CD1c-positive myeloid dendritic cell (primary cell): ENCODE results near the gene PTPRM.

Experiments
- DNase-seq: peaks from one replicate; pipeline ENCODE4 v3.0.0-alpha.2; 2016; ENCODE audit errors: extremely low spot score

Gene PTPRM

DNA sequence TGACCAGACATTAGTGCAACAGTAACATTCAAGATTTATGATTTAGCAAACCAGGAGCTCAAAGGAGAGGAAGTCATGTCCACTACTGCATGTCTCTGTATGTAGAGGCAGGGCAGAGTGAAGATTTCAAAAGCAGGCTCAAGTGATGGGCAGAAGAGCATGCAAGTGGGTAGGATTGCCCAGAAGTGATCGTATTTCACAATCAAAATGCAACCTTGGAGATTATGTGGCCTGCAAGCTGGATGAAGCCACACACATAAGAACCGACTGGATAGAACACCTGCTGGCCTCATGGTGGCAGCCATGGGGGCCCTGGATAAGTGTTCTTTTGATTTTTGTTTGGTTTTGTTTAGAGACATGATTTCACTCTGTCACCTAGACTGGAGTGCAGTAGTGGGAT, 755.4 kb downstream of the PTPRM start:
- DNase-seq = no peak

DNA sequence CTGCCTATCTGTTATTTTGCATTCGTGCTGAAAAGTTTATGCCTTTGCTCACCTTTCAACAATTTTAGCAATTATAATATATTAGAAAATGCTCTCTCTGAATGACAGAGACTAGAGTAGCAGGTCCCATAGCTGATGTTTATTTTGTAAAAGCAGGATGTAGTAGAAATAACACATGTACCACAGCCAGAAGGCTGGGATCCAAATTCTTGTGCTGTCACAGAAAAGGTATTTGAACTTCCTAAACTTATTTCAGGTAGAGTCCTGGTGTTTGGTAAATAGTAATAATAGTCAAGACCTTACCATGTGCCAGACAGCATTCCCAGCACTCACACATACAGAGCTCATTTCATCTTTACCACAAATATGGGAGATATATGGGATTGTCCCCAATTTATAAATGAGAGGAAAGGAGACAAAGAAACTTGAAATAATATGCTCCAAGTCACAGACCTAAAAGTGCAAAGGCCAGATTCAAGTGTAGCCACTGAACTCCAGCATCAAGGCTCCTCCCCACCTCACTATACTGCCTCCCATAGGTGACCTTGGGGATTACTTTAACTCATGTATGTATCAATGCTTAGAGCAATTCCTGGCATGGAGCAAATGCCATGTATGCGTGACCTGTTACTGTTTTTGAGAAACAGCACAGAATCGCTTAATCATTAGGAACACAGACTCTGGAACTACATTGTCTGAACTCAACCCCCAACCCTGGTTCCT, 757.4 kb downstream of the PTPRM start:
- no peak for DNase-seq

DNA sequence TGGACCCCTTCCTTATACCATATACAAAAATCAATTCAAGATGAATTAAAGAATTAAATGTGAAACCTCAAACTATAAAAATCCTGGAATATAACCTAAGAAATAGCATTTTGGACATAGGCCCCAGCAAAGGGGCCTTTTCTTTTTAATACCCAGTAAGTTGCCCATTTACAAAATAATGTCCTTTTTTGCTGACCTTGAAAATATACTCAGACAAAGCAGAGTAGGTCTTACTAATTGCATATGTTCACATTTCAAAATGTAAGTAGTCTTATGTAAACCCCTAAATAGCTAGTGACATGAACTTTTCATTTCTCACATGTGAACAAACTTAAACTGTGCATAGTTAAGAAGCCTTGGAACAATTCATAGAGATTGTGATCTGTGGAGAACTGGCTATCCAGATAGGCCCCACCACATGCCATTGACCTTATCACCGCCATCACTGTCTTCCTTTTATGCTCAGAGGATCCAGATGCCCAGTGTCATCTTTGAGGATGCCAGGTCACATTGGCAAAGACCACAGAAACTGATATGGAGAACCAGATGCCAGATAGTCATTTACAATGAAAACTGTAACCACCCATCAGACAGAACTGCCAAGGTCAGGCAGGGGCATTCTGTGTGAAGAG, 759.8 kb downstream of the PTPRM start:
- DNase-seq = no peak

DNA sequence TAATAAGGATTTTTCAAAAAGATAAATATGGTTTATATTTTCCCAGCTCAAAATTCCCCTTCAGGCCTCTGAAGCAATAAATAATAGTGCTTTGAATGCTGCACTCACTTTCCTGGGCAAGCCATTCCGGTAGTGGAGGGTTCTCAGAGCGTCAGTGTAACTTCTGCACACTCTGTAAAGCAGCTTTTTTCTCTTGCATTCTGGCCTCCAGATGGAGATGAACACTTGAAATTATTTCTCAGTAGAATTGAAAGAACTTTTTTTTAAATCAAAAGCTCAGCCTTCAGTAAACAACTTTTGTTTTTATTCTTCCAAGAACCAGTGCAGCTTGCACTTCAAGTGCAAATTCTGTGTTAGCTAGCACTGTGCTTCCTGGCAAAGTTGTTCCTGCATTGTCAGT, 761.0 kb downstream of the PTPRM start:
- no peak for DNase-seq

DNA sequence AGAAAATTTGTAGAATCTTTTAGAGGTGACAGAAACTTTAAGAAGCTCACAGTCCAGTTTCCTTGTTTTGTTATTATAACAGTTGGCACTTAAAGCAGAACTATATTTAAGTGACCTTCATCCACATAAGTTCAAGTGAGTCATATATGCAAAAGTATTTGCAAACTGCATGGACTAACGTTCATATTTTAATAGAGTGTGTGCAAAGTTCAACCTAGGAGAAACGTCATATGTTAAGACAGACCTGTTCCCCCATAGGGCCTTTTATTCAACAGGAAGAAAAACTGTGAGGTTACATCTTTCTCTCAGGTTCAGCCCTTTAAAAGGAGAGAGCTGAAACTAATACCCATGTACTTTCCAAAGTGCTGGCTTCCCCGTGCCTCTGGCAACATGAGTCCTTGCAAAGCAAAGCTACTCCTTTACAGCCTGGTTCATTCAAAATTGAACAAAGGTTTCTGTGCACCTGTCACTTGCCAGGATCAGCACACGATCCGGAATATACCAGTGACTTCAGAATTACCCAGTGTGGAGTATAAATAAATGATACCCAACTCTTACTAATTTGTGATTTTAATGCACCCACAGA, 762.2 kb downstream of the PTPRM start:
- no peak for DNase-seq

DNA sequence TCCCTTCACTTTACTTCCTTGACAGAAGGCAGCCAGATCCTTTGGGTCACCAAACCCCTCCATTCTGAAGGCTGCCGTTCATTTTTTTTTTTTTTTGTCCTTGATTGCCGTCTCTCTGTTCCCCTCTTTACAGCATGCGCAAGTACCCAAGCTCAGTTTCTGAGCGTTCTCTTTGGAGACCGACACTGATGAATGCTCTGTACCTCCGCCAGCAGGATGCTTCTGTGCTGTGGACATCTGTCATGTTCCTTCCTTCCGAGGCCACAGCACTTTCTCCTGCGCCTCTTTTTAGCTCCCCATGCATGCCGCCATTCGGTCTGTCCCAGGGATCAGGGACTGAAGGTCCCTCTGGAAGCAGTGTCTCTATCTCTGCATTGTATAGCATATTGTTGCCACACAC, 763.5 kb downstream of the PTPRM start:
- no peak for DNase-seq

DNA sequence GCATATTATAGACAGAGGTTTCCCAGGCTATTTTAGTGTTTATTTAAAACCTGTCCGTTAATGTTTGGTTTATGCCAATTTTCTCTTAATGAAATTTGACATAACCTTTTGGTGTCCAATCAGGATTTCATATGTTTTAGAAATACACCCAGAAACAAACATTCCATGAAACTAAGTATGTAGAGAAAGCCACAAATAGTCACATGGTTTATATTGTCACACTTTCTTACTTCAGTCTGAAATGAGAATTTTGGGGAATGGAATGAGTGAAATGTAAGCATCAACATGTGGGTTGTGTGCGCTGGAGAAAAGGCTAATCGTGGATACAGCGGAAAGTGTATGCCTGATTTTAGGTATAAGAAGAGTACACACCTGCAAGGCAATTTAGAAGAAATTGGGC, 765.2 kb downstream of the PTPRM start:
- no peak for DNase-seq

DNA sequence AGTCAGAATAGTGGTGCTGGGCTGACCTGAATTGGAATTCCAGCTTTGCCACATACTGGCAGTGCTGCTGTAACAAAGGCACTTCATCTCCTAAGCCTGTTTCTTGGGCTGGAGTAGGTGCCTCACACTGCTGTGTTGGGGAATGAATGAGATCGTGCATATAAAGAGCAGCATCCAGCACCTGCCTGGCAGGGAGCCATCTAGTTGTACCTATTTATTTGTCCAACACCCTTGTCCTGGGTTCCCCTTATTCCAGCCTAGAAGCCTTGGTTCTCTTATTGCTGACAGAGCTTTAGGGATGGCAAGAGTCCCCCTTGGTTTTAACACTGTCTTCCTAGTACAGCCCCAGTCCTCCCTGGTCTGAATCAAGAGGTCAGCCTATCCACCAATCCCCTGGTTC, 766.8 kb downstream of the PTPRM start:
- no peak for DNase-seq

DNA sequence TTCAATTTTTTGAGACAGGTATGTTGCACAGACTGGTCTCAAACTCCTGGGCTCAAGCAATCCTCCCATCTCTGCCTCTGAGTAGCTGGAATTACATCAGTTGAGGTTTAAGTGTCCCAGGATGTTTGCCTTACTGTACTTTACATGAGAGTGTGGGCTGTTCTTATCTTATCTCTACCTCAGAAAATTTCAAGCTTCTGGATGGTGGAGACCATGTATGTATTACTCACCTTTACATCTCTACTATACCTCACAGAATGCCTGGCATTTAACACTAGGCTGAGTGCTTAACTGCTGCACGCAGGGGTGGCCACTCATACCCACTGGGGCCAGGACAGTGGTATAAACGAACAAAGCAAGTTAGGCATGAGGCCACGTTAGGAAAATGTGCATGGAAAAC, 770.1 kb downstream of the PTPRM start:
- DNase-seq = no peak

DNA sequence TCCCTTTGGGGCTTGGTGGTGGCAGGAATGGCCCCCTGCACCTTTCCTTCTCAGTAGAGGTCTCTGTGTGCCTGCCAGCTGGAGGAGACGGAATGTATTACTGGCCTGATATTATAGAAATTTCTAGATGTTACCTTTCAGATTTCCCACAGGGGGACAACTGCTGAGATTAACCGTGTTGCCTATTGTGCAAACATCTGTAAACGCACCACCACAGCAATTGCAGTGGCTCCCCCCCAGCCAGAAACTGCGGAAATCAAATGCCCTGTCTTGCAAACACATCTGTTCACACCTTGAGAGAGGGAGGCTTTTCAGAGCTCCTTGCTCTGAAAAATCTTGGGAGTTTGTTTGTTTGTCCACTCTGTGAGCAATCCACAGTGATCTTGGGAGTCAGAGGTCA, 772.1 kb downstream of the PTPRM start:
- no peak for DNase-seq

DNA sequence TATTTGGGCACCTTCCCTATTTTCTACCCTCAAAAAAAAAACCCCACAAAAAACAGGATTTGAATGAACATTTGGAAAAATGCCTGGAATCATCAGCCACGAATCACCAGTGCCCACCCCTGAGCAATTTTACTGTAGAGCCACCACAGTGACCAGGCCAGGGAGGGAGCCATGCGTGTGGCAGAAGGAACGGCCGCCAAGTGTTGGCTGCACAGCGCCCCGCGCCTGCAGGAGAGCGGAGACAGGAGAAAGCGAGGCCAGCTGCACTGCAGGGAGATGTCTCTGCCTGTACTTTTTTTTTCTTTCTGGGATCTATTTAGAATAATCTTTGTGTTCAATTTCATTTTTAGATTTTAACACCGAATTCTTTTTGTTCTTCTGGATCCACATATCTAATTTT, 772.8 kb downstream of the PTPRM start:
- DNase-seq = no peak

DNA sequence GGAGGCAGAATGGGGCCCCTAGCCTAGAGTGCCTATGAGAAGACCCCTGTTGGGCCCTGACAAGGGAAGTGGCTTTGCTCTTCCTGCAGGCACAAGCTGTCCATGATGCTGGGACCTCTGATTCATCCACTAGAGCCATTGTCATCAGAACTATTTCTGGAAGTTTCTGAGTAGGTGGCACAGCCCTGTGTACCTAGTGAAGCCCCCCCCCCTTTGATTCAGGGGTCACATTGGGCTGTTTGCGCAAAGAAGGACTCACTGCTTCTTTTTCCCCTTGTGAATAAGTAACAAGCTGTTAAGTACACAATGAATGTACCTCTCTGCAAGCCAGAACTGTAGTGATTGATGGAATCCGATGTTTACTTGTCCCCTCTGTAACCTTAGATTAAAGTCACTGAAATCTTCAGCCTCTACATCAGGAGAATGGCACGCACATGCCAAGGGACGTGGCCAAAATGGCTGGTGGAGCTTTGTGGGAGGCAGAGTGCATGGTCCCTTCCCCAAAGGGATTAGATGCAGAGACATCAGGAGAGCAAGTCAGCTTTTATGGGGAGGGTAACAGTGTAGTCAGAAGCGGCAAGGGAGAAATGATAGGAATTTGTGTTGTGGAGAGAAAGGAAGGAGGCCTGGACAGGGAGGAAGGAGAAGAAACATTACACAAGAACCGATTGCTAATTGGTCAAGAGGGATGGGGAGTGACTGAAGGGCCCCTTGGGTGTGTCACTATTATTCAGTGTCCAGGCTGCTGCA, 774.5 kb downstream of the PTPRM start:
- no peak for DNase-seq

DNA sequence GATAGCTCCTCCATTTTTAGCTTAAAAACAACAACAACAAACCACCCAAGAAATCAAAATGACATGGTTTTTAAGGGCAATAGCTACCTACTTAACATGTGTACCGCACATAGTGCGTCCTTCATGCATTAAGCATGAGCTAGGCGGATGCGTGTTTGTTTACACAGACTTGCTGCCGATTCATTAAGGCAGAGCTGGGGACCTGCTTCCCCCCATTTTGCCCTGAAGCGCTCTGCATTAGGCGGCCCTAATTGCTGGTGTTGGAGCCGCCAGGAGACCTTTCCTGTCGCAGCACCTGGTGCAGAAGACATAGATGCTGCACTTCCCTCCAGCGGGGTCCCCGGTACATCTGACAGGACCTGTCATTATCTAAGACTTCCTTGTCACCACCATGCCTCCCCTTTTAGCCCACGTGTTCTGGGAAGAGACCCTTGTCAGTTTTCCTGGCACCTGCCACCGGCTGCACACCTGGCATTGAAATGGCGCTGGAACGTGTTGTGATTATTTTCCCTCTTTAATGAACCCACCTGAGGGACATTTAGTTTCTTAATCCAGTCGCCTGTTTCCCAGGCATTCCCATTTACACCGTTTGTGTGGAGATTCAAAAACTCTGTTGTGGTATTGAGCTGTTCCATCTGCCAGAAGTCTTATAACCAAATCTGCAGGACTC, 781.1 kb downstream of the PTPRM start:
- DNase-seq = no peak

DNA sequence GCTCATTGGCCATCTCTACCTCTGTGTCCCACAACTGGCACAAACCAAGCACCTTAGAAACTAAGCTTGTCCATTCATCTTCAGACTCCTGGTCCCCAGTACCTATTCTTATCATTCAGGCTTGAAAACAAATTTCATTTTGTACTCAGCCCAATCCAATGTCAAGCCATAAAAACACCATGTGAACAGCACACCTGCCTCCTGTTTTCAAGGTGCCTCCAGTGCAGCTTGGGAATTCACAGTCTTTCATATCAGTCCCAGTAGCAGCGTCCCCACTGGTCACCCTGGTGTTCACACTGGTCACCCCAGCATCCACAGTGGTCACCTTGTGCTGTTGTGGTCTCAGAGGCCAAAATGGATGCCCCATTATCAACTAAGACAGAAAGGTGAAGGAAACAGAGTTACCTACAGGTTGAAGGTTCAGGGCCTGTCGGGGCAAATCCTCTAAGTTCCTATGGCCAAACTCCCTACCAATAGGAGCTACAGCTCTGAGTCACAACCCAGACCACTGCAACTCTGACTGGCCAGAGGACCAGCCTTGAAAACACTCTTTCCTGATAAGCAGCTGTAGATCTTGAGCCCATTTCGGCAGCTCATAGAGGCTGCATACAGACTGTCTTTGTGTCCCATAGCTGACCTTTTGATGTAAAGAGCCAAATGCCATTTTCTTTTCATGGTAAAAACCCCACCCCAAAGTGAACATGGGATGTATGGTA, 782.6 kb downstream of the PTPRM start:
- no peak for DNase-seq

DNA sequence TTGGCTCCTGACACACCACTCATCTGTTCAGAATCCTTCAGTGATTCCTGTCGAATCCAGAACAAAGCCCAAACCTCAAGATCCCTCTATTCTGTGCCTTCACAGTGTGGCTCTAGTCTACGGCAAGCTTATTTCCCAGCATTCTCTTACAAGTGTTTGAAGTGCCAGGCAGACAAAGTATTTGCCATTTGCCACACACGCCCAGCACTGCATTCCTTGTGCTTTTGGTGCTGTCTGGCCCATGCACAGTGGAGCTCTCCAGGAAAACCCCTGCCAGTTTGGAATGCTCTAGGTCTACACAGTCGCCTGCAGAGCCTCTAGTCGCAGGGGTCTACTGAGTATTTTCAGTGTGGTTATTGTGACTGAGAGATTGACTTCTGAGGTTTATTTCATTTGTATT, 783.5 kb downstream of the PTPRM start:
- no peak for DNase-seq

DNA sequence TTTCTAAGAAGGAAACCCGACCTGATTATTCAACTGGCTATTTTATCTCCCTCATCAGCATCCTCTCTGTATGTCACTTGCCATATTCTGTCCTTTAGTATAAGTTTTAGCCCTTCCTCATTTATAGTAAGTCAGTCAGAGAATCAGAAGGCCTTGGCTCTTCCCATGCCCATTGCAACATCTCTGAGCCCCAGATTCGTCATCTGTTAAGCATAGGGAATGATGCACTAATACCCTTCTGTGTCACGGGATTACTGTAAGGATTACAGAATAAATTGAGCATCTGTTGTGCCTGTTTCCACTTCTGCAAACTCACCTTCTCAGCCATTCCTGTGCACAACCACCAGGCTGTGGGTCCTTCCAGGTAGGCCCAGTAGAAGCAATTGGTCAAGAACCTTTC, 784.0 kb downstream of the PTPRM start:
- no peak for DNase-seq

DNA sequence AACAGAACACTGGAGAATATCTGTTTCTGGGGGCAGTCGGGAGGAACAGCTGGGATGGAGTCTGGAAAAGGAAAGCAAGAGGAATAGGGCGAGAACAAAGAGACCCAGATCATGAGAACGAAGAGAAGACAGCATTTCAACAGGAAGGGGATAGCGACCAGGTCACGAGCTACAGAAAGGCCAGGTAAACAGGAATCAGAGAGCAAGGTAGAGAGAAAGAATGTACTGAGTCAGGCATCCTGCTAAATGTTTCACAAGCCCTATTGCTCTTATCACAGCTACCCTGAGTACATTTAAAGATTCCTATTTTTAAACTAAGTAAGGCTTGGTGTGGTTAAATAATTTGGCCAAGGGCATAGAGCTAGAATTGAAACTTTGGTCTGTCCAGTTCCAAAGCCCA, 787.2 kb downstream of the PTPRM start:
- no peak for DNase-seq

DNA sequence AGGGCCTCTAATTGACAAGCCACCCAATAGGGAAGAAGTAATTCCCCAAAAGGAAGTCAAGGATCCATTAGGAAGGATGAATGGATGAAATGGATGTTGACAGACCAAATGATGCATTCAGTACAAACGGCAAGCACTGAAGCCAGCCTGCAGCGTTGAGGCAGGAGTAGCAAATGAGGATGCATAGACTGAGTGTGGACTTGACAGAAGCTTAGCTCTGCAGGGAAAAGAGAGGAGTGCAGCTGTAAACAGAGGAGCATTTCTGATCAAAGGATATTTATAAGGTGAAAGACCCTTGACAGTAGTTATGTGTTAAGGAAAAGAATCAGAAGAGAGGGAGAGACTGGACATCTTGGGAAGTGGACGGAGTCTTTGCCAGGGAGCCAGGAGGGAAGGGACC, 788.9 kb downstream of the PTPRM start:
- no peak for DNase-seq

DNA sequence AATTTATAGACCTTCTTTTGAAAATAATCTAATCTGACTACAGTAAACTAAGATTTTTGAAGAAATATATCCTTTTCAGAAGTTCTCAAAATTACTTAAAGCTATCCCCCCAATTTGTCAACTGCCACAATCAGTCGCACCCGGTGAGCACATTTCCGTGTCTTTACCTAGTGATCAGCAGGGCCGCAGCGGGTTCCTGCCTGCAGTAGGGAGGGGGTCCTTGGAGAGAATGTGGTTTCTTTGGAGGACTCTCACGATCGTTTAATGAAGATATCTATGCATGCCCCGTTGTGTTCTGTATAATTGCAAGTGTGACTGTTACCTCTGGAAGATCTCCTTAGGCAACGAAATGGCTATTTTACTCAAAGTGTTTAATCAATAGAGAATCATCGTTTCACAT, 790.2 kb downstream of the PTPRM start:
- no peak for DNase-seq

DNA sequence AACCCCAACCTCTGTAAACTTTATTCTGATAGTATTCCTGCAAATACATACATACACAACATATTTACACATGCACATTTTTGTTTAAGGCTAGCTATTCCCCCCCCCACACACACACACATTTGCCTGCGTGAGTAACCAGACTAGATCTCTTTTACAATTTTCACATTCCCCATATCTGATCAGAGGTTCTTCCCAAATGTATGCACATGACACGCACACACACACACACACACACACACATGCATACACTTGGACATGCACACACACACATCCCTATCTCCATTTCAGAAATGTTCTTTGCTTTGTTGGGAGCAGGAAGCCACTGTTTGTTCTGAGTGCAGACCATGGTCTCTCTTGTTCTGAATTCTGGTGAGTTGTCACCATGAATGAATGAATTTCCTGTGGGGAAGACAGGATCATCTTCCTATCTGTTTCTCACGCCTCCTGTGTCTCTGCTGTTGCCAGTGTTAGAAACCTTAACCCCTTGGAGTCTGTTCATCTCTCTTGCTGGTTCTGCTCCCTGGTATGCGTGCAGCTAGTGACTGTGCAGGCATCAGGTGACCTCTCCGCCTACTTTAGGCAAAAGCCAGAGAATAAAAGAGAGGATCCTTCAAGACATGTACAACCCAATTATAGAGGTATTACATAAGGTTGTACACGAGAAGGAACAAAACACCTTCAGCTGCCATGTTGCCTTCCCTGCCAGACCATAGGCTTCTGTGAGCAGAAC, 791.1 kb downstream of the PTPRM start:
- DNase-seq = no peak

DNA sequence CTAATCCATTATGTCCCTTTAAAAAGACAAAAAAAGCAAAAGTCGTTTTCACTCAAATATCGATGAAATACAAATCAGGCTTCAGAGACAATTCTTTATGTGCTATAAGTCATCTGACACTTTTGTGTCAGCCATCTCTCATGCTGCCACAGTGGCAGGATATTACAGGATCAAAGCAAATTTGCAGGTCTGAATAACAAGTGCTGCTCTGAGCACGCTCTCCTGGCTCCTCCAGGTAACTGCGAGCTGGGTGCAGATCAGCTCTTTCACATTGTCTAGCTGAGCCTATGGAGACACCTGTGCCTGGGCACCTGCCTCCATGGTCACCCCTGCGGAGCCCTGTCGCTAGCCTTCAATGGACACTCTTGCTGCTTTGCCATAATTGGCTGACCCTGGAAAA, 792.0 kb downstream of the PTPRM start:
- no peak for DNase-seq
